Activated CD4-positive, alpha-beta T cell treated with anti-CD3 and anti-CD28 coated beads for 48 hours (primary cell): ENCODE measurements around the gene HLA-DQA1.
"Not testable (repeated sequence)": the region's sequence is repeated elsewhere in the genome, so short reads cannot be mapped to it uniquely, and the experiment has no call there.

Source experiments
- DNase-seq: peaks from one replicate; pipeline ENCODE4 v3.0.0-alpha.2; 2020

The HLA-DQA1 gene

GRCh38 chr6:32637219-32637880 lies at the start of gene HLA-DQA1:
Gene HLA-DQA1 (plus strand): TSS chr6:32637406. CDS start chr6:32637459, 53 bp downstream.
- no peak for DNase-seq

- DNase-seq, result no peak
Observed at GRCh38 chr6:32588156-32588555, 49.0 kb upstream of the HLA-DQA1 start.

GRCh38 chr6:32589596-32590449 lies 47.4 kb upstream of the HLA-DQA1 start, which contains the start of gene HLA-DRB1:
Gene HLA-DRB1 (minus strand): TSS chr6:32589848. CDS start chr6:32589742, 106 bp downstream.
- peak; percentile 5 for DNase-seq

- DNase-seq, result not testable (repeated sequence)
Observed at GRCh38 chr6:32590713-32591112, 46.5 kb upstream of the HLA-DQA1 start.

GRCh38 chr6:32597024-32597423 lies 40.2 kb upstream of the HLA-DQA1 start:
- no peak for DNase-seq

GRCh38 chr6:32602383-32602782 lies 34.8 kb upstream of the HLA-DQA1 start:
- no peak for DNase-seq

GRCh38 chr6:32603222-32603621 lies 34.0 kb upstream of the HLA-DQA1 start:
- no peak for DNase-seq

- no peak for DNase-seq
Observed at GRCh38 chr6:32603888-32604287, 33.3 kb upstream of the HLA-DQA1 start.

- no peak for DNase-seq
Observed at GRCh38 chr6:32604434-32604877, 32.8 kb upstream of the HLA-DQA1 start.

- no peak for DNase-seq
Observed at GRCh38 chr6:32607263-32607987, 29.8 kb upstream of the HLA-DQA1 start.

- DNase-seq, result no peak
Observed at GRCh38 chr6:32607988-32608298, 29.3 kb upstream of the HLA-DQA1 start.

- DNase-seq, result no peak
Observed at GRCh38 chr6:32608362-32608761, 28.8 kb upstream of the HLA-DQA1 start.

GRCh38 chr6:32609391-32609730 lies 27.8 kb upstream of the HLA-DQA1 start:
- no peak for DNase-seq

- peak; percentile 53 for DNase-seq
Observed at GRCh38 chr6:32609731-32610640, 27.2 kb upstream of the HLA-DQA1 start.

GRCh38 chr6:32610682-32611296 lies 26.4 kb upstream of the HLA-DQA1 start:
- no peak for DNase-seq

GRCh38 chr6:32613475-32613874 lies 23.7 kb upstream of the HLA-DQA1 start:
- no peak for DNase-seq

- DNase-seq, result no peak
Observed at GRCh38 chr6:32614366-32615081, 22.7 kb upstream of the HLA-DQA1 start.

GRCh38 chr6:32615885-32616532 lies 21.2 kb upstream of the HLA-DQA1 start:
- no peak for DNase-seq

GRCh38 chr6:32617751-32618150 lies 19.5 kb upstream of the HLA-DQA1 start:
- DNase-seq, result no peak

GRCh38 chr6:32621372-32621771 lies 15.8 kb upstream of the HLA-DQA1 start:
- DNase-seq, result no peak
